HCT116 (cell line): ENCODE results near the gene ETHE1. TPM values are rescaled to one million over a fixed set of nuclear protein-coding genes. Genes with fewer than 3 reads are reported as not detected.

ENCODE experiments used
- ATAC-seq: fragments of 200-7000 bp; cut with Tn5 transposase; 2 replicates; pipeline ENCODE4 v1.9.1; 2020; ENCODE audit warnings: mild to moderate bottlenecking, moderate library complexity
- BruUV-seq: library from RNA; stranded (reverse); fragments of 400-500 nt; replicated peaks from 2 replicates; lab custom pipeline; 2021; lab: Mats Ljungman, UMichigan
- CTCF ChIA-PET: fragments of 300-600 bp; sonication (Branson Sonifier 250); formaldehyde crosslinking; loops from one replicate; lab custom pipeline; 2021; ENCODE audit warnings: antibody characterized with exemption; lab: Charles Lee
- POLR2A ChIA-PET: fragments of 300-600, 350-600 bp; sonication (Branson Sonifier 250); formaldehyde crosslinking; loops from one replicate; lab custom pipeline; 2021; ENCODE audit warnings: antibody characterized with exemption; lab: Charles Lee
- RAD21 ChIA-PET, 2 experiments: fragments of 300-600 bp; sonication (Branson Sonifier 250); formaldehyde crosslinking; loops; one replicate each; lab custom pipeline; 2023; ENCODE audit warnings: low total read pairs in 2 of 2; ENCODE audit not compliant: uncharacterized antibody in 2 of 2, unreplicated experiment in 2 of 2, low non-redundant PET in 1 of 2; lab: Charles Lee
- DNase-seq: peaks from one replicate; pipeline ENCODE4 v3.0.0-alpha.2; 2010; ENCODE audit warnings: low read depth, low spot score
- H2AFZ ChIP-seq: fragments of 200-600 bp; shearing (Covaris generic), sonication (generic); 2 replicates; pipeline ENCODE4 v1.6.1; 2017; ENCODE audit warnings: low read depth, mixed run types, mixed read lengths, antibody characterized with exemption, low read length; ENCODE audit not compliant: poor library complexity, severe bottlenecking
- H3K27ac ChIP-seq: 2 replicates; pipeline ENCODE4 v1.5.1; 2012; ENCODE audit warnings: low read depth, low read length
- H3K27me3 ChIP-seq: fragments of 200-600 bp; sonication (generic); 2 replicates; pipeline ENCODE4 v1.6.1; 2016; ENCODE audit warnings: mixed run types, low read length, mixed read lengths; ENCODE audit not compliant: insufficient read depth
- H3K36me3 ChIP-seq, 2 experiments: fragments of 200-500 bp in 1 of 2; fragments of 200-600 bp in 1 of 2; sonication (Bioruptor generic) in 1 of 2; sonication (generic) in 1 of 2; 2 replicates each; pipeline versions ENCODE4 v1.5.1 to v1.6.1; 2014 to 2016; ENCODE audit warnings: low read length in 2 of 2, inconsistent platforms in 1 of 2, mixed read lengths in 1 of 2, mixed run types in 1 of 2; ENCODE audit not compliant: insufficient read depth in 2 of 2, control insufficient read depth in 1 of 2
- H3K4me1 ChIP-seq, 2 experiments: fragments of 200-600 bp in 1 of 2; sonication (generic) in 1 of 2; 2 replicates each; pipeline versions ENCODE4 v1.5.1 to v1.6.1; 2012 to 2017; ENCODE audit warnings: low read length in 2 of 2, inconsistent platforms in 1 of 2, mild to moderate bottlenecking in 1 of 2, mixed read lengths in 1 of 2, mixed run types in 1 of 2, moderate library complexity in 1 of 2; ENCODE audit not compliant: insufficient read depth in 2 of 2, control insufficient read depth in 1 of 2
- H3K4me2 ChIP-seq: fragments of 200-600 bp; sonication (generic); 2 replicates; pipeline ENCODE4 v1.6.1; 2017; ENCODE audit warnings: mixed run types, low read length, mixed read lengths
- H3K4me3 ChIP-seq, 2 experiments: fragments of 200-600 bp in 1 of 2; sonication (generic) in 1 of 2; replicated peaks in 1 of 2; 2 replicates each; pipeline ENCODE4 v1.5.1; 2011 to 2016; ENCODE audit warnings: low read length in 2 of 2, control low read depth in 1 of 2, low read depth in 1 of 2, mild to moderate bottlenecking in 1 of 2, mixed read lengths in 1 of 2, mixed run types in 1 of 2
- H3K79me2 ChIP-seq: fragments of 200-600 bp; sonication (generic); 2 replicates; pipeline ENCODE4 v1.6.1; 2017; ENCODE audit warnings: mild to moderate bottlenecking, mixed run types, low read length, moderate library complexity, mixed read lengths; ENCODE audit not compliant: insufficient read depth
- H3K9ac ChIP-seq: fragments of 200-600 bp; sonication (generic); 2 replicates; pipeline ENCODE4 v1.6.1; 2016; ENCODE audit warnings: low read length, mixed read lengths
- H3K9me2 ChIP-seq: fragments of 200-600 bp; sonication (generic), shearing (Covaris generic); 2 replicates; pipeline ENCODE4 v1.6.1; 2017; ENCODE audit warnings: mixed run types, mild to moderate bottlenecking, moderate library complexity; ENCODE audit not compliant: insufficient read depth
- H3K9me3 ChIP-seq, 2 experiments: fragments of 200-500 bp in 1 of 2; fragments of 200-600 bp in 1 of 2; sonication (Bioruptor generic) in 1 of 2; sonication (generic) in 1 of 2; 2 replicates each; pipeline ENCODE4 v1.6.1; 2014 to 2017; ENCODE audit warnings: low read length in 2 of 2, mixed read lengths in 2 of 2, inconsistent platforms in 1 of 2, low read depth in 1 of 2, mild to moderate bottlenecking in 1 of 2, mixed run types in 1 of 2, moderate library complexity in 1 of 2; ENCODE audit not compliant: control insufficient read depth in 1 of 2, insufficient read depth in 1 of 2
- H4K20me1 ChIP-seq: fragments of 200-600 bp; sonication (generic), shearing (Covaris generic); 2 replicates; pipeline ENCODE4 v1.6.1; 2017; ENCODE audit warnings: mixed run types, mild to moderate bottlenecking, moderate library complexity; ENCODE audit not compliant: insufficient read depth
- ATF3 ChIP-seq: IDR thresholded peaks from 2 replicates; pipeline ENCODE4 v1.6.1; 2012
- CTCF ChIP-seq, 3 experiments: fragments of 200-600 bp in 1 of 3; sonication (generic) in 1 of 3; IDR thresholded peaks in 2 of 3; conservative IDR thresholded peaks in 1 of 3; 2 replicates each; pipeline ENCODE4 v1.5.1; 2012 to 2017; ENCODE audit warnings: low read depth in 2 of 3, low read length in 2 of 3, antibody characterized with exemption in 1 of 3, borderline replicate concordance in 1 of 3, control low read depth in 1 of 3, mild to moderate bottlenecking in 1 of 3, mixed read lengths in 1 of 3, mixed run types in 1 of 3, moderate library complexity in 1 of 3; ENCODE audit not compliant: insufficient read depth in 1 of 3
- ELF1 ChIP-seq: IDR thresholded peaks from 2 replicates; pipeline ENCODE4 v1.6.1; 2012; ENCODE audit warnings: low read depth, borderline replicate concordance
- EZH2 ChIP-seq: fragments of 200-600 bp; sonication (generic); IDR thresholded peaks from 2 replicates; pipeline ENCODE4 v1.6.1; 2017; ENCODE audit warnings: antibody characterized with exemption, mixed run types
- EZH2phosphoT487 ChIP-seq: fragments of 200-600 bp; IDR thresholded peaks from 2 replicates; pipeline ENCODE4 v1.6.1; 2018; ENCODE audit warnings: antibody characterized with exemption, borderline replicate concordance
- FOSL1 ChIP-seq: IDR thresholded peaks from 2 replicates; pipeline ENCODE4 v1.6.1; 2012; ENCODE audit warnings: low read depth
- JUND ChIP-seq: IDR thresholded peaks from 2 replicates; pipeline ENCODE4 v1.6.1; 2012
- MAX ChIP-seq: IDR thresholded peaks from 2 replicates; pipeline ENCODE4 v1.6.1; 2012
- POLR2A ChIP-seq: IDR thresholded peaks from 2 replicates; pipeline ENCODE4 v1.7.0; 2011; ENCODE audit warnings: borderline replicate concordance; ENCODE audit not compliant: insufficient read depth, insufficient read length; ENCODE audit errors: extremely low read depth
- POLR2AphosphoS5 ChIP-seq: IDR thresholded peaks from 2 replicates; pipeline ENCODE4 v1.6.1; 2011; ENCODE audit warnings: mild to moderate bottlenecking, low read depth, low read length, moderate library complexity
- RAD21 ChIP-seq: IDR thresholded peaks from 2 replicates; pipeline ENCODE4 v1.6.1; 2012; ENCODE audit warnings: low read depth, mild to moderate bottlenecking
- REST ChIP-seq: IDR thresholded peaks from 2 replicates; pipeline ENCODE4 v1.6.1; 2012; ENCODE audit warnings: low read depth
- SIN3A ChIP-seq: IDR thresholded peaks from 2 replicates; pipeline ENCODE4 v1.6.1; 2012; ENCODE audit warnings: low read depth
- SP1 ChIP-seq: IDR thresholded peaks from 2 replicates; pipeline ENCODE4 v1.6.1; 2012; ENCODE audit warnings: low read depth
- SRF ChIP-seq: IDR thresholded peaks from 2 replicates; pipeline ENCODE4 v1.6.1; 2012; ENCODE audit warnings: low read depth
- TCF7L2 ChIP-seq: IDR thresholded peaks from 2 replicates; pipeline ENCODE4 v1.7.0; 2011; ENCODE audit warnings: borderline replicate concordance, inconsistent platforms; ENCODE audit not compliant: insufficient read depth, insufficient read length; ENCODE audit errors: extremely low read depth
- ZBTB33 ChIP-seq: IDR thresholded peaks from 2 replicates; pipeline ENCODE4 v1.6.1; 2011; ENCODE audit warnings: mild to moderate bottlenecking, low read length, moderate library complexity; ENCODE audit not compliant: insufficient replicate concordance; ENCODE audit errors: extremely low read depth
- intact Hi-C: fragments of 100-400 bp; cut with micrococcal nuclease; formaldehyde crosslinking; loops from 2 replicates; pipeline ENCODE4 v1.10.0; 2022
- total RNA-seq: library from RNA; stranded (reverse); gene quantifications from one replicate; pipeline ENCODE4 v1.2.1, GENCODE V29; 2021; ENCODE audit not compliant: unreplicated experiment

The ETHE1 gene
- total RNA-seq, 1 experiment from 2014 or later = 64.3 TPM

GRCh38 chr19:43470288-43470687 lies 56.7 kb downstream of the ETHE1 start:
- H4K20me1 ChIP-seq = no peaks in the 10 kb centered on the region
- no peak overlapping the region for H3K4me3 ChIP-seq
- no peaks in the 10 kb centered on the region for H3K36me3 ChIP-seq
- no peaks in the 10 kb centered on the region for H3K79me2 ChIP-seq
- DNase-seq (no peak), ATAC-seq (no peak)
- no peaks in the 10 kb centered on the region for H3K9me2 ChIP-seq
- H3K9ac ChIP-seq = no peak overlapping the region
- H3K27me3 ChIP-seq = no peaks in the 10 kb centered on the region
- H2AFZ ChIP-seq = no peak overlapping the region
- ChIA-PET POLR2A (no interaction called here), RAD21 (no interaction called here), CTCF (no interaction called here)
- TF ChIP-seq EZH2 = no peak
- TF ChIP-seq SP1 = no peak
- TF ChIP-seq MAX = no peak
- no peak for TF ChIP-seq RAD21
- TF ChIP-seq SIN3A = no peak
- no peak for TF ChIP-seq REST
- TF ChIP-seq ATF3 = no peak
- TF ChIP-seq TCF7L2 = no peak
- no peak for TF ChIP-seq FOSL1
- TF ChIP-seq ZBTB33 = no peak
- no peak for TF ChIP-seq JUND
- TF ChIP-seq POLR2AphosphoS5 = no peak
- no peak for TF ChIP-seq ELF1
- TF ChIP-seq EZH2phosphoT487 = no peak
- TF ChIP-seq POLR2A = no peak
- no peak for TF ChIP-seq SRF
- TF ChIP-seq CTCF (IDR thresholded peaks at IDR 0.05 in 2 of 3, conservative IDR thresholded peaks at IDR 0.05 in 1 of 3; ENCODE audit: borderline replicate concordance in 1 of 3, insufficient read depth in 1 of 3, low read depth in 2 of 3, low read length in 2 of 3) = no peak
- no peak overlapping the region for H3K27ac ChIP-seq
- H3K9me3 ChIP-seq = no peaks in the 10 kb centered on the region
- intact Hi-C loops = no loop called here
- no peak overlapping the region for H3K4me2 ChIP-seq
- H3K4me1 ChIP-seq = peaks cover 14 to 47% of the 10 kb centered on the region in 2 experiments
- BruUV-seq = no TSS peak
